HG02943 (cell line): ENCODE measurements around the gene MAP2K6.

Experiments used
- ATAC-seq: cut with Tn5 transposase; IDR thresholded peaks from one replicate; pipeline ENCODE4 v1.9.1; 2021; ENCODE audit warnings: mild to moderate bottlenecking, low read depth, moderate library complexity; ENCODE audit not compliant: unreplicated experiment

MAP2K6 gene

DNA sequence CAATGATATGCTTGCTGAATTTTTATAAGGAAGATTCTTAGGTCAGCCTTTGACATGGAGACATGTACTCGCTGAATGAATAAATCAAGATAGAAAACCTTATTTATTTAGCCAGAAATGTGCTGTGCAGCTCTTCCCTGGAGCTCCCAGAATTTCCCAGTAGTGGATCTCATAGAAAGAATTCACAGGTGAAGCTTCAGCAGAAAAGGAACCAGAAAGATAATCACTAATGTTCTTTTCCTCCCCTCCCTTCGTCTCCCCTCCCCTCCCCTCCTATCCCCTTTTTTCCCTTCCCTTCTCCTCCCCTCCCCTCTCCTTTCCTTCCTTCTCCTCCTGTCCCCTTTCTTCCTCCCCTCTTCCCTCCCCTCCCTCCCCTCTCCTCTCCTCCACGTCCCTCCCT lies 158.2 kb downstream of the MAP2K6 start:
- no peak for ATAC-seq

DNA sequence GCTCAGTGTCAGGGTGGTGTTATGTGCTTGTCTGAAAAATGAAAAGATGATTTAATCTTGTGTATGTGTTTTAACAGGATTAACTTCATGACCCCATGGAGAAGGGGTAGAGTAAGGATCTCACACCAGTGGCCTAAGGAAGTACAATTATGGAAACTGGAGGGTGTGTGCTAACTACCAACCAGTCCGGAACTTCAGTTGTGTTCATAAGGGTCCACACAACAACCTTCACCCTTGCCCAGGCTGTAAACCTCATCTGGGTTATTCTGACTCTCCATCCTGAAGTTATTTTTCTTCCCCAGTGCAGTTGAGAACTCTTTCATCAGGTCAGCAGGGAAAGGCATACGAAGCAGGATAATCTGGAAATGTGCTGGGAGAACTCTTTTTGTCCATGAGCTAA lies 158.9 kb downstream of the MAP2K6 start:
- no peak for ATAC-seq

DNA sequence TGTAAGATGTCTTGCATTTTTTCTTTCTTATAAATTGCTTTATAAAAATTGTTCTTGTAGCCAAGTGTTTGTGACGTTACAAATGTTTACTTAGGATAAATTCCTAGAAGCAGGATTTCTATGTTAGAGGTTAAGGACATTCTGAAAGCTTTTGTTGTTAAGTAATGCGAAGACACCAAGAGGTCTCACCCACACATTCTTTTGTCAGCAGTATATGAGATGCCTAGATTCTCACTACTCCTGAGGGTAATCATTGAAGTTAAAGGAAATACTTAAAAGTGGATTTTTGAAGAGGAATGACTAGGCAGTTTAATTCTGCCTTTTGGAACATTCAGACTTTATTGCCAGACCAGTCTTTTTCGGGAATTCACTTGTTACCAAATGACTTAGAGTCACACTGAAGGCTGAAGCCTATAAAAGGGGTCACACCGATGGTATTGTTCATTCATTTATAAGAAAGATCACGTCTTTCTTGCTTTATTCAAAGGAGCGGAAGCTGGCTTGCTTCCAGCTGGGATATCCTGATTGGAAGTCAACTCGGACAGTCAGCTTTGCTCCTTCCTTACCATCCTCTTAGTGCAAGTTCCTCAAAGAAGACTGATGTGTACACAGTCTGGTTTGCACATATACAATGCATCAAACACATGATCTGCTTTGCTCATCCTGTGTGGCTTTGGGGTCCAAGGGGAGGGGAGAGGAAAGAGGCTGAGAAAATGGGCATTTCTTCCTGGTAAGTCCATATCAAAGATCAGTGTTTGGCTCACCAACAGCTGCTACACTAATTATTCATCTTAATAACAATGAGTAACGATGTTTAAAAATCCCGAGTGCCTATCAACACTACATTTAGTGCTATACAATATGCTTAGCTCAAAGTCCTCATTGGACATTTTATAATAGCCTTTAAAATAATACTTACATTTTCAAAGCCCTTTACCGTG lies 160.0 kb downstream of the MAP2K6 start:
- no peak for ATAC-seq

DNA sequence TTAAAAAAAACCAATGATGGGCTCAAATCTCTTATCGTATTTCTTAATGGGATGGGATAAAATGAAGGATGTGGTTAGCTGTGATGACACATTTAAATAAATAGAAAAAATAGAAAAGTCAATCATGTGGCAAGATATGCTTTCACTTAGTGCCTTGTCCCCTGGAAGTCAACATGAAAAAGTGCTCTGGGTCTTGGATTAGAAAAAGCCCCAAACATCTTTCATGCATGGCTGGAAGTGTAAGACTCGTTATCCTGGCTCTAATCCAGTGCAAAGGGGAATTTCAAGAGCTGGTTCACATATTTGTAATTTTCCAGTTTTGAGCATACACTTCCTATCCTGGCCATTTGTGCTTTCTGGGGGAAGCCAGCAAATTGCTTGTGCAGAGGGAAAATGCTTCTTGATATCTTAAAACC lies 160.9 kb downstream of the MAP2K6 start:
- no peak for ATAC-seq

DNA sequence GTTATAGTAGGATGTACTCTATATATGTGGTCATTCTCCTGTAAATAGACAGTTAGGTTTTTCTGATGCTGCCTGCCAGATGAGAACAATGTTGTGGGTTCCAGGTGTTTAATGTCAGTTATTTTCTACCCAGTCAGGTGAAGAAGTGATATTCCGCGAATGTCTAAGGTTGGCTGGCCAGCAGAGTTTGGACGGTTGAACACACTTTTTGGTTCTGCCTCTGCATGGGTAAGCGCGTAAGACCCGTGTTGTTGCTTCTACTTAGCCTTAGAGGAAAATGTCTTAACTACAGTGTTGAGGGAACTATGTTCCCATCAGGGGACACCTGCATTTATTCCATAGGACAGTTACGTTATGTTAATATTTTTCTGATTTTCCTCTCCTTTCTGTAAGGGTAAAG lies 162.6 kb downstream of the MAP2K6 start:
- ATAC-seq = no peak

DNA sequence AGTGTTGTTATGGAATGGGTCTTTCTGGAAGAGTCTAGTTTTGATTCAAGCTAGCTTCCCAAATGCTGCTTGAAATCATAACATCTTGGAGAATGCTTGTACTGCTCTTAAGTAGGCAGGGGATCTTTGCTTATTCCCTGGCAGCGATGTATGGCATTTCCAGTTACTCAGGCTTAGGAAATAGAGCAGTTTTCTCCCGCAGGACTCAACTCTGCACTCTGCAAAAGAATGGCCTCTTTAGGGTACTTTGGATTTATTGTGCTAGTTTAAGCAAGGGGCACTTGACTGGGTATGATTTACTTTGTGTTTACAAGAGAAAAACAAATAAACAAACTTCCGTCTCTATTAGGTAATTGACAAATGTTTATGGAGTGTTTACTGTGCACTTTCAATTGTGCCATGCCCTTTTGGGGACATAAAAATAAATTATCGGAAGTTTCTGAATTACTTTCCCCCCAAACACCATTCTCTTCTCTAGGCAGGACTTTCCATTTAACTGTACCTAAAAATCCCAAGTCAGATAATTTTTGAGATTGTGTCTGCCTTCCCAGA lies 164.0 kb downstream of the MAP2K6 start:
- ATAC-seq = no peak

DNA sequence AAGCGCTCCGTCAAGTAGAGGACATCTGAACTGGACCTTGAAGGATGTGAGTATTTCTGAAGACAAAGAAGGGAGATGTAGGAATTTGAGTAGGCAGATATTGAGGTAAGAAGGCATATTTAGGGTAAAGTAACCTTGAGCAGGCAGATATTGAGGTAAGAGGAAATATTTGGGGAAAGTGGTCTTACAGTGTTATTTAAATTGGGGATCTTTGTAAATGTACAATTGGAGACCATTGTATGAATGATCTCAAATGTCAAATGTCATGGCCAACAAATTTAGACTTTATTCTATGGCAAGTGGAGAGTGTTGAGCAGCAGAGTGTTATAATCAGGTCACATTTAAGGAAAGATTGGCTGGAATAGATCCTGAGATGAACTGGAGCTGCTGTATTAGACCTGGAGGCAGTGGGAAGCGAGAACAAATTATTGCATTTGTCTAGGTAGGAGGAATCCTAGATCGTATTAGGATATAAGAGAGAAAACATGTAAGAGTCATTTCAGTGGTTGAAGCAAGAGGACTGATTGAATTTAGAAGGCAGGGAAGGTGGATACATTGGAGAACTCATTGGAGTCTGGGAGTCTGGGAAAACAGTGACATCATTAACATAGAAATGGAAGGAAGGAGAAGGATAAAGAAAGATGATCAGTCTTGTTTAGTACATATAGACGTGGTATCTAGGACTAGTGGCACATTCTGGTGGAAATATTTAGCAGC lies 165.6 kb downstream of the MAP2K6 start:
- no peak for ATAC-seq

DNA sequence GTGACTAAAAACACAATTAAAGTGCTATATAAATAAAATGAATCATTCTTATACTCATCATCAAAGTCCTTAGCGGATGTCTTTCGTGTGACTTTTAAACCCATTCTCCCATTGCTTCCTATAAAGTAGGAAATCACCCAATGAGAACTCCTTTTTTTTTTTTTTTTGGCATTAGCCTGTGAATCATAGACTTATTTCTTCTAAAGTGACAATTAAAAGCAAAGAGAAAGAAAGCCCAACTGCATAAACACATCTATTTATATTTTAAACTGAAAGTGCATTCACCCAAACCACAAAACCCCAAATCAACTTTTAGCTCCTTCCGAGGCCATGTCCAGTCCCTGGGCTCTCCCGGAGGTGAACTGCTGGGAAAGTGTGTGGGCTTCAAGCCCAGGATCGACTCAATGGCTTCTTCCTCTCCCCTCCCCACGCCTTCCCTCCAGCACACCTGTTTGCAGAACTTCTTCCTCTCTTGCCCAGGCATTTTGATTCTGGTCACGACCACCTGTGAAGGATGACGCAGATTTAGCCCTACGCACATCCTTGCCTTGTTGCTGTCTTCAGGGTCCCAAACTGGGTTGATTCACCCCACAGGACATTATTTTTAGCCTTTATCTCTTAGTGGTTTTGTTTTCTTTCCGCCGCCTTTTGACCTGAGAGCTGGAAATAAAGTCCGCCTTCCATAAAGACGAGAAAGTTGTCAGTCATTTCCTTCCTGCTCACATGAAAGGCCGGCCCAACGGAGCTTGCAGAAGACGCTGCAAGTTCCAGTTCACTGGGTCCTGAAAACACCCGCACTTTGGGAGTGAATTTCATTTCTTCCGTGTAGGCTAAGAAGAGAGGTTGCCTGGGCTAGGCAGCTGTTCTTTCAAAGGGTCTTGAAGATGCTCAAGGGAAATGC lies 166.8 kb downstream of the MAP2K6 start:
- ATAC-seq = peak; percentile 80

DNA sequence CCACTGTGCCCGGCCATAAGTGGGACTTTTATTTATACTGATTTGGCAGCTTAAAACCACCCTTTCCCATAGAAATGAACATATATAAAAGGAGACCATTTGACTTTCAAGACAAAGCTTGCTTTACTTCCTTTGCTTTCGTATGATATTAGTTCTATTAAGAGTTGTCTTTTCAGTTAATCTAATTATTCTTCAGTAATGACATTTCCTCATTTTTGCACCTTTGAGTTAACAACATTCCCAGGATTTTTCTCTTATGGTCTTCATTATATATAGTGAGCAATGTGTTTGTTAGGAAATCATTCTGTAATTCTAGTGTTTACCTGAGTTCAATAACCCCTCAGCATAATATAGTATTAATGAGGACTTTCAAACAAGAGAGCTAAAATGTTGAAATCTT lies 173.8 kb downstream of the MAP2K6 start:
- no peak for ATAC-seq

DNA sequence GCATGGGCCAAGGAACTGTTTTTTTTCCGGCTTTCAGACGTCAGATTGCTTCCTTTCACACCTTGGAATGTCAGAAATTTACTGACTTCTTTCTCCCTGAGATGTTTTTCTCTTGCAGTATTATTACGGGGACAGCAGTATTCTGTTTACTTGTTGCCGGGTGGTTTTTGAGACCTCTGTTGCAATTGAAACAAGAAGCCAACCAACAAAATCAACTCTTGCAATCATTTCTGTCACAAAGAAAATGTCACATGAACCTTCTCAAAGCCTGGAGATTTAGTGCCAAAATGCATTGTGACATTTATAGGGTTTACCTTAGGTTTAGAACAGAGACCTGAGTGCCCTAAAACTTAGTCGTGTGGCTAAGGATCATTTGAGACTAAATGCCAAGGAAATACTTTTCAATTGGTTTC lies 174.3 kb downstream of the MAP2K6 start:
- no peak for ATAC-seq

DNA sequence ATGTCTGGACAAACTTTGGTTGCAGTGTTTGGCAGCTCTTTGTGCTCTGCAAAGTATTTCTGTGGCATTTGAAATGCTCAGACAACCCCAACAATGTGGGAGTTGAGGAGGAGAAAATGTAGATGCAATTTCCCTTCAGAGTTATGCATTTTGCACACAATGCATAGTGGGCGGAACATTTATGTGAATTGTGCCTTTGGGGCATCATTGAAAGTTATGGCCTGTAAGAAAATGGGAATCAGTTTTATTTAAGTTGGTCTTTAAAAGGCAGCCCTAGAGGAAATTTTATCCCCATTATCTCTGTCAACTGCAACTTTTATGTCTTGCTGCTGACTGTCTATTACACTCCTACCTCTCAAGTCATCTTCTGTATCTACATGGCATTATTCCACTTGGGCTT lies 176.2 kb downstream of the MAP2K6 start:
- ATAC-seq = no peak

DNA sequence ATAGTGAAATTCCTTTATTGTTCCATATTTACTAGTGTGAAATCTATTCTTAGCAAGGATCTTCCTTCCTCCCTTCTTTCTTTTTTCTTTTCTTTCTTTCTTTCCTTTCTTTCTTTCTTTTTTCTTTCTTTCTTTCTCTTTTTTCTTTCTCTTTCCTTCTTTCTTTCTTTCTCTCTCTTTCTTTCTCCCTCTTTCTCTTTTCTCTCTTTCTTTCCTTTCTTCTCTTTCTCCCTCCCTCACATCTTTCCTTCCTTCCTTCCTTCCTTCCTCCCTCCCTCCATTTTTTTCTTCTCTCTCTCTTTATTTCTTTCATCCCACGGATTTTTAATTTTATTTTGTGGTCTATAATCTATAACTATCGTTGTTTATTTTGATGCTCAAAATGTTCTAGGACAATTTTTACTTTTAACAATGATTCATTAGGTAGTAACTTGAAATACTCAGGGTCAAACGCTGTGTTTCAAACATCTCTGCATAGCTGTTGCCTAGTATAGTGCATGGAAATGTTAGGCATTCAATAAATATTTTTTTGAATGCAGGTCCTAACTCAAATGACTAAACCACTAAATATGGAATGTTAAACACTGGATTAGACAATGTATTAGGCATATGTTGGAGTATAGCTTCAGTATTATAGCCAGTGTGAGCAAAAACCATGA lies 178.3 kb downstream of the MAP2K6 start:
- no peak for ATAC-seq

DNA sequence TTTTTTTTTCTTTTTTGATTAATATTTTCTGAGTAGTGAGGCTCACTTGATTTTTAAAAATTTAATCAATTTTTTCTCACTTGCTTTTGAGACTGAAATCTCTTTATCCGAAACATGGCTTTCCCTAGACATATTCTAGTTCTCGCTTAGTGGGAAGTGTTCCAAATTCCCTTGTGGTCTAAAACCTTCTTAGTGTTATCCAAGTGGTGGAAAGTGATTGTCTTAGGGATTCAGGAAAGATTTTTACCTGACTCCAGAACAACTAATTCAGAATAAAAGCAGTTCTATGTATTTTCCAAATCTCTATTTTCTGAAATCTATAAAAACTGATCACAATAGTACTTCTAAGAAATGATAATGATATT lies 178.8 kb downstream of the MAP2K6 start:
- no peak for ATAC-seq

DNA sequence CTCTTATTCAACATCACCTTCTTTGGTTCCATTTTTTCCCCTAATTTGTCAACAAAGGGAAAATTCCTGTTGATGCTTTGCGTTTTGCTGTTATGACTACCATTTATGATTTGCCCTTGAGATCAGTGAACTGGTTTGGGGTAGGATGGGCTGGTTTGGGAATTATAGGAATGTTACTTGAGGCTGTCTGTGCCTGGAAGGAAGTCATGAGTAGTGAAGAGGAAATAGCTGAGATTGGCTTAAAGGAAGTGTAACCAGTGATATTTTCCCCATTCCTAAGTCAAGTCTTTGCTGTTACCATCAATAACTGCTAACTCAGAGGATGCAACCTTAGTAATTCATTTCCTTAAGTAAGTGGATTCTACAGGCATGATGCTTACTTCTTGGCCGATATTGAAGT lies 179.2 kb downstream of the MAP2K6 start:
- ATAC-seq = no peak

DNA sequence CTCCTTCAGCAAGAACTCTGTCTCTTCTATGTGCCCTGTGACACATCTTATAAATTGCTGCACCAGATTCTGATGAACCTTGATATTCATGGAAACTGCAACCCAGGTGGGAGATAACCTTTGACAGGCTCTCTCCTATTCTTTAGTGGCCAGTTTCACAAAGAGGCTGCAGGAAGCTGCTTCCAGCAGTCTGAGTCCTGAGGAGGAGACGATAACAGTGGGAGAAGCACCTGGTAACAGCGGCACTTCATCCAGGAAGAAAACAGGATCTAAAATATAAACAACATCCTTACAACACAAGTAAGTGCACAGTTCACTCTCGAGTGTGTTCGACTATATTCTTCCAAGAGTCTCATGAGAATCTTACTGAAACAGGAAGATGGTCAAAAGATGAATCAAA lies 180.1 kb downstream of the MAP2K6 start:
- no peak for ATAC-seq

DNA sequence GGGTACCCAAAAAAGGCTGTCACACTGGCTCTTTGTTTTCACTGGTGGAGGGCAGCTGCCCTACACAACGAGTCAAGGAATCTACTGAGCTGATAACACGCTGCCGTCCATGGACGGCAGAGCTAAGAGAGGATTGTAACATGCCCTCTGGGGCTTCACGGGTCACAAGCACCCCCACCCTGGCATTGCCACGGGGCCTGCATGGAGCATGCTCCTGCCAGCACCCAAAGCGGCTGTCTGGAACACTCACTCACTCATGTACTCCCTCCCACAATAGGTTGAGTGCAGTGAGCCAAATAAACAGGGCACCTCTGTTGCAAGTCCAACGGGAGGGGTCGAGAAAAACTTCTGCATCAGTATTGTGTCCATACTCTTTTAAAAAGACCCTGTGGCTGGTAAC lies 181.6 kb downstream of the MAP2K6 start:
- ATAC-seq = no peak

DNA sequence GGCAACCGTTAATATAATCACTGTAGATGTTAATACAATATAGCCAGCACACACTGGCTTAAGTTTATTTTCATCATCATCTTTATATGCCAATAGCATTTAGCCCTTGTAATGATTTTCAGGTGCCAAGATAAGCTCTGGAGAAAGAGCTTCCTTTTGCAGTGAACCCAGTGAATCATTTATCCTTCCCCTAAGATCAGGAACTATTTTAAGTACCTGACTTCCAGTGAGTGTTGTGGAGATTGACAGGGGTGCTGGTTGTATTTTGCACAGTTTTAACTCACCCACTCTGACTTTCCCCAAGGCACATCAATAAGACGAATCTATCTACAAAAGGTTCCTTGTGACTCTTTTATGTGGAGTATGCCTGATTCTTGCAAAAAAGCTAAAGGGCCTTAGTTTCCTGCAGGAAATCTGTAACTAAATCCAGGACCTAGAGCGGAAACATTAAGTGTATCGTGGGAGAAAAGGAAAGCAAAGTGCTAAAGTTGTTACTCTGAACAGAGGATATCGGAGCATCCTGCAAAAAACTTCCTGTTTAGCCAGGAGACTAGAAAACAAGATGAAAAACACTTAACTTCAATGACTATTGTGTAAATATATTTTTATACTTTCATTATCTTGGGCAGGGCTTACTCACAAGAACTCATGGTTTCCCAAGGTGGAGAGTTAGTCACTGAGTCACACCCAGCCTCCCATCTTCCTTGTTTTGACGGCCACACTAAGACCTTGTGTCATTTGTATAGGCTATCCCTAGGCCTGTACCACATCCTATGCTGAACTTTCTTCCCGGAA lies 183.6 kb downstream of the MAP2K6 start:
- no peak for ATAC-seq

DNA sequence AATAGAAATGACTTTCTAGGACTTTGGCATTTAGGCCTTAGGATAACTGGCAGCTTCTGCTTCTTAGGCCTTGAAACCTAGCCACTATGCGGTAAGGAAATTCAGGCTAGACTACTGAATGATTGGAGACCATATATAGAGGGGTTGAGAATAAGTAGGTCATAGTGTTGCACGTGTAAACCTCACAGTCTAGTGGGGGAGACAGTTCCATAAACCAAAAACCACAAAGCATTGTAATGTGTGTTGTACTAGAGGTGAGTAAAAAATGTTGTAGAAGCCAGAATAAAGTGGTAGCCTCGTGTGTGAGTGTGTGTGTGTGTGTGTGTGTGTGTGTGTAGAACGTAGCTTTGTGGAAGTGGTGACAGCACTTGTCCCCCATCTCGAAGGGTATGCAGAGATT lies 188.5 kb downstream of the MAP2K6 start:
- no peak for ATAC-seq
